ENCODE results near the gene PLCL1.

The PLCL1 gene

GRCh38 chr2:197929008-197929885 is 124.9 kb downstream of the PLCL1 start:
- TF ChIP-seq SUZ12 (IDR thresholded peaks at IDR 0.05) (no peak), FOXM1 (IDR thresholded peaks at IDR 0.05; ENCODE audit: borderline replicate concordance) (no peak), ZNF384 (IDR thresholded peaks at IDR 0.05) (no peak), NFRKB (IDR thresholded peaks at IDR 0.05) (no peak), ARNT (IDR thresholded peaks at IDR 0.05) (no peak), SP1 (IDR thresholded peaks at IDR 0.05) (no peak)
- ChIA-PET CTCF (no interaction called here), POLR2A (no interaction called here)
- no peak for DNase-seq (ENCODE audit: extremely low spot score)

- CTCF ChIA-PET: no interaction called here
- TF ChIP-seq LEF1 (IDR thresholded peaks at IDR 0.05; ENCODE audit: borderline replicate concordance) (no peak), TARDBP (IDR thresholded peaks at IDR 0.05) (no peak), ARNT (IDR thresholded peaks at IDR 0.05) (no peak), FOXA1 (IDR thresholded peaks at IDR 0.05) (no peak), FOXM1 (IDR thresholded peaks at IDR 0.05; ENCODE audit: borderline replicate concordance) (no peak), ZNF384 (IDR thresholded peaks at IDR 0.05) (no peak)
- POLR2A ChIA-PET: no interaction called here
Measured at GRCh38 chr2:197929886-197930227, 125.5 kb downstream of the PLCL1 start.

GRCh38 chr2:197930570-197931278 is 126.3 kb downstream of the PLCL1 start:
- ChIA-PET CTCF (no interaction called here), POLR2A (no interaction called here)
- DNase-seq (ENCODE audit: extremely low spot score): no peak
- TF ChIP-seq SP1 (IDR thresholded peaks at IDR 0.05) (no peak), NFRKB (IDR thresholded peaks at IDR 0.05) (no peak), TARDBP (IDR thresholded peaks at IDR 0.05) (no peak), ARNT (IDR thresholded peaks at IDR 0.05) (no peak)

More at GRCh38 chr2:197929886-197930227, 125.5 kb downstream of the PLCL1 start:
- no peak for DNase-seq (ENCODE audit: extremely low spot score)

DNA sequence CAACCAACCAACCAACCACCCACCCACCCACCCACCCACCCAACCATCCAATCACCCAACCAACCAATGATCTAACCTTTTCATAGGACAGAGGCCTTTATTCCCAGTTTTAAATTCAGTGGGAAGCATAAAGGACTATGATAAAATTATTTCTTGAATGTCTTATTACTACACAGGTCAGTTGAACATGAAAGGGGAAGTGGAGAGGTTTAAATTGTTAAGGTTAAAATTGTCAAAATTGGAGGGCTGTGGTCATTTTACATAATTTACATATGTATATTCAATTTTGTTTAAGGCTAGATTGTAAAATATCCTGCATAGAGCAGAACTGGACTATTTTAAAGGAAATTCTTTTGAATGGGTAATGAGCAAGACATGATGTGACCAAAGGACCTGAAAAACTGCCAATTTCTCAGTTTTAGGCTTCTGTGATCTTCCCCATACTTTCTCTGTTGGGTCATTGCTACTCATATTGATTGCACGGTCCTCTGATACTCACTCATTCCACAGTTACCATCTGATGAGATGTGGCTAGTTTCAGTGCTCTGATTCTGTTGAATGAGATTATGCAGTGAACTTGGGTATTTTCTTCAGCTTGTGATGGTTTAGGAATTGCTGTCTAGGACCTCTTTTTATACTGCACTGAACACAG is 127.4 kb downstream of the PLCL1 start:
- CTCF ChIA-PET: no interaction called here
- POLR2A ChIA-PET: no interaction called here
- TF ChIP-seq ZNF384 (IDR thresholded peaks at IDR 0.05): no peak
- no peak for TF ChIP-seq SUZ12 (IDR thresholded peaks at IDR 0.05)
- TF ChIP-seq NFRKB (IDR thresholded peaks at IDR 0.05): no peak
- no peak for TF ChIP-seq LEF1 (IDR thresholded peaks at IDR 0.05; ENCODE audit: borderline replicate concordance)
- no peak for TF ChIP-seq SP1 (IDR thresholded peaks at IDR 0.05)
- no peak for TF ChIP-seq ARNT (IDR thresholded peaks at IDR 0.05)
- TF ChIP-seq FOXM1 (IDR thresholded peaks at IDR 0.05; ENCODE audit: borderline replicate concordance): no peak
- no peak for DNase-seq (ENCODE audit: extremely low spot score)

- no peak for TF ChIP-seq FOXA1 (IDR thresholded peaks at IDR 0.05)
- no peak for TF ChIP-seq TARDBP (IDR thresholded peaks at IDR 0.05)
- no peak for TF ChIP-seq CTBP1 (IDR thresholded peaks at IDR 0.05; ENCODE audit: borderline replicate concordance)
- no peak for TF ChIP-seq ARNT (IDR thresholded peaks at IDR 0.05)
- TF ChIP-seq LEF1 (IDR thresholded peaks at IDR 0.05; ENCODE audit: borderline replicate concordance): no peak
- no peak for TF ChIP-seq FOXM1 (IDR thresholded peaks at IDR 0.05; ENCODE audit: borderline replicate concordance)
- TF ChIP-seq, protein P1, sequence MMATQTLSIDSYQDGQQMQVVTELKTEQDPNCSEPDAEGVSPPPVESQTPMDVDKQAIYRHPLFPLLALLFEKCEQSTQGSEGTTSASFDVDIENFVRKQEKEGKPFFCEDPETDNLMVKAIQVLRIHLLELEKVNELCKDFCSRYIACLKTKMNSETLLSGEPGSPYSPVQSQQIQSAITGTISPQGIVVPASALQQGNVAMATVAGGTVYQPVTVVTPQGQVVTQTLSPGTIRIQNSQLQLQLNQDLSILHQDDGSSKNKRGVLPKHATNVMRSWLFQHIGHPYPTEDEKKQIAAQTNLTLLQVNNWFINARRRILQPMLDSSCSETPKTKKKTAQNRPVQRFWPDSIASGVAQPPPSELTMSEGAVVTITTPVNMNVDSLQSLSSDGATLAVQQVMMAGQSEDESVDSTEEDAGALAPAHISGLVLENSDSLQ (IDR thresholded peaks at IDR 0.05): no peak
- TF ChIP-seq SUZ12 (IDR thresholded peaks at IDR 0.05): no peak
- no peak for TF ChIP-seq BHLHE40 (IDR thresholded peaks at IDR 0.05; ENCODE audit: borderline replicate concordance)
- no peak for TF ChIP-seq FOXK2 (IDR thresholded peaks at IDR 0.05)
- TF ChIP-seq NFRKB (IDR thresholded peaks at IDR 0.05): no peak
- ChIA-PET POLR2A (no interaction called here), CTCF (no interaction called here)
- no peak for DNase-seq (ENCODE audit: extremely low spot score)
Measured at GRCh38 chr2:197932374-197932773, 128.0 kb downstream of the PLCL1 start.

- ChIA-PET CTCF (interaction anchor here (0.6 kb wide), 1 partner anchor 10 kb away, joined by 4 read pairs; no protein-coding TSS in a partner anchor), POLR2A (no interaction called here)
- TF ChIP-seq SP1 (IDR thresholded peaks at IDR 0.05) (no peak), CTBP1 (IDR thresholded peaks at IDR 0.05; ENCODE audit: borderline replicate concordance) (no peak), BHLHE40 (IDR thresholded peaks at IDR 0.05; ENCODE audit: borderline replicate concordance) (no peak)
- DNase-seq (ENCODE audit: extremely low spot score): no peak
Measured at GRCh38 chr2:197934261-197934933, 130.0 kb downstream of the PLCL1 start.

GRCh38 chr2:197934934-197935289 is 130.5 kb downstream of the PLCL1 start:
- CTCF ChIA-PET: no interaction called here

GRCh38 chr2:197937814-197938213 is 133.4 kb downstream of the PLCL1 start:
- ChIA-PET CTCF (no interaction called here), POLR2A (no interaction called here)
- DNase-seq (ENCODE audit: extremely low spot score): no peak
- TF ChIP-seq ELF4 (IDR thresholded peaks at IDR 0.05) (no peak), CTBP1 (IDR thresholded peaks at IDR 0.05; ENCODE audit: borderline replicate concordance) (no peak), TARDBP (IDR thresholded peaks at IDR 0.05) (no peak), FOXM1 (IDR thresholded peaks at IDR 0.05; ENCODE audit: borderline replicate concordance) (no peak), HDGF (IDR thresholded peaks at IDR 0.05; ENCODE audit: borderline replicate concordance) (no peak), L3MBTL2 (conservative IDR thresholded peaks at IDR 0.05) (no peak), NFRKB (IDR thresholded peaks at IDR 0.05) (no peak), FOXK2 (IDR thresholded peaks at IDR 0.05) (no peak), BHLHE40 (IDR thresholded peaks at IDR 0.05; ENCODE audit: borderline replicate concordance) (no peak), ARNT (IDR thresholded peaks at IDR 0.05) (no peak), LEF1 (IDR thresholded peaks at IDR 0.05; ENCODE audit: borderline replicate concordance) (no peak), ZNF384 (IDR thresholded peaks at IDR 0.05) (no peak), FOXA1 (IDR thresholded peaks at IDR 0.05) (no peak), SP1 (IDR thresholded peaks at IDR 0.05) (no peak), SUZ12 (IDR thresholded peaks at IDR 0.05) (no peak)
- TF ChIP-seq, protein P1 (IDR thresholded peaks at IDR 0.05): no peak

More at GRCh38 chr2:197934934-197935289, 130.5 kb downstream of the PLCL1 start:
- no peak for TF ChIP-seq L3MBTL2 (conservative IDR thresholded peaks at IDR 0.05)
- no peak for TF ChIP-seq FOXM1 (IDR thresholded peaks at IDR 0.05; ENCODE audit: borderline replicate concordance)
- no peak for TF ChIP-seq FOXK2 (IDR thresholded peaks at IDR 0.05)
- POLR2A ChIA-PET: no interaction called here
- no peak for DNase-seq (ENCODE audit: extremely low spot score)
